K562 (cell line): ENCODE measurements around the gene PPOX. TPM values are rescaled to one million over a fixed set of nuclear protein-coding genes. Genes with fewer than 3 reads are reported as not detected.

Source experiments
- ATAC-seq: fragments of 200-7000 bp; cut with Tn5 transposase; 3 replicates; pipeline ENCODE4 v1.9.1; 2020; ENCODE audit warnings: moderate library complexity
- BruUV-seq: library from RNA; stranded (reverse); fragments of 400-500 nt; replicated peaks from 2 replicates; lab custom pipeline; 2021; lab: Mats Ljungman, UMichigan
- CTCF ChIA-PET: fragments of 300-600 bp; formaldehyde crosslinking; extraction: SDS; loops from one replicate; lab custom pipeline; 2021; ENCODE audit warnings: low intra/inter-chr PET ratio; lab: Yijun Ruan, JAX
- POLR2A ChIA-PET: fragments of 300-600, 350-650 bp; sonication (Branson Sonifier 250); formaldehyde crosslinking; extraction: SDS; loops from one replicate; lab custom pipeline; 2021; ENCODE audit warnings: antibody characterized with exemption, inconsistent platforms; lab: Yijun Ruan, JAX
- DNase-seq, 4 experiments: peaks; one replicate each; pipeline versions ENCODE4 v3.0.0 to v3.0.0-alpha.2; 2011 to 2018; ENCODE audit warnings: low spot score in 3 of 4, mixed read lengths in 3 of 4; ENCODE audit errors: extremely low read depth in 1 of 4
- FAIRE-seq: peaks from 2 replicates; lab custom pipeline; 2011; peaks lifted over from hg19 to GRCh38; lab: Jason Lieb, UNC
- H2AFZ ChIP-seq: 2 replicates; pipeline ENCODE4 v1.6.0; 2011; ENCODE audit warnings: low read depth, low read length, control low read depth, inconsistent platforms
- H3K27ac ChIP-seq: fragments of 200-600 bp; 3 replicates; pipeline ENCODE4 v1.8.0; 2011; ENCODE audit warnings: low read depth, mild to moderate bottlenecking, control low read depth, inconsistent platforms, low read length, moderate library complexity, mixed read lengths; ENCODE audit errors: extremely low read depth
- H3K27me3 ChIP-seq, 2 experiments: fragments of 300-600 bp in 1 of 2; 2 replicates in 1 of 2; 3 replicates in 1 of 2; pipeline versions ENCODE4 v1.6.0 to v1.8.0; 2011; ENCODE audit warnings: inconsistent platforms in 2 of 2, low read length in 2 of 2, mild to moderate bottlenecking in 1 of 2, mixed read lengths in 1 of 2, moderate library complexity in 1 of 2; ENCODE audit not compliant: control insufficient read depth in 2 of 2, insufficient read depth in 2 of 2
- H3K36me3 ChIP-seq: fragments of 300-600 bp; 3 replicates; pipeline ENCODE4 v1.8.0; 2011; ENCODE audit warnings: mild to moderate bottlenecking, low read length, inconsistent platforms; ENCODE audit not compliant: control insufficient read depth, insufficient read depth
- H3K4me1 ChIP-seq, 2 experiments: fragments of 200-600 bp in 1 of 2; replicated peaks in 1 of 2; 2 replicates in 1 of 2; 3 replicates in 1 of 2; pipeline versions ENCODE4 v1.5.1 to v1.8.0; 2011; ENCODE audit warnings: inconsistent platforms in 2 of 2, low read length in 2 of 2, mild to moderate bottlenecking in 1 of 2, mixed read lengths in 1 of 2, moderate library complexity in 1 of 2; ENCODE audit not compliant: control insufficient read depth in 2 of 2, insufficient read depth in 2 of 2
- H3K4me2 ChIP-seq: 2 replicates; pipeline ENCODE4 v1.6.1; 2011; ENCODE audit warnings: low read length, control low read depth, inconsistent platforms, mixed read lengths; ENCODE audit not compliant: insufficient read depth
- H3K4me3 ChIP-seq: fragments of 200-600 bp; sonication (generic), shearing (Covaris generic); 2 replicates; pipeline ENCODE4 v1.5.1; 2016; ENCODE audit warnings: control low read depth, inconsistent platforms
- H3K79me2 ChIP-seq: fragments of 200-600 bp; 3 replicates; pipeline ENCODE4 v1.8.0; 2011; ENCODE audit warnings: low read length, inconsistent platforms; ENCODE audit not compliant: control insufficient read depth, insufficient read depth
- H3K9ac ChIP-seq, 2 experiments: 2 replicates each; pipeline versions ENCODE4 v1.6.0 to v1.6.1; 2011; ENCODE audit warnings: low read depth in 2 of 2, low read length in 2 of 2, control low read depth in 1 of 2, inconsistent platforms in 1 of 2, mild to moderate bottlenecking in 1 of 2, mixed read lengths in 1 of 2; ENCODE audit not compliant: insufficient read depth in 1 of 2
- H3K9me1 ChIP-seq: one replicate; pipeline ENCODE4 v1.6.0; 2011; ENCODE audit warnings: inconsistent platforms, mild to moderate bottlenecking, low read length, moderate library complexity; ENCODE audit not compliant: control insufficient read depth, insufficient read depth
- H3K9me3 ChIP-seq: replicated peaks from 2 replicates; pipeline ENCODE4 v1.5.1; 2011; ENCODE audit warnings: low read depth, low read length, inconsistent platforms; ENCODE audit not compliant: control insufficient read depth, insufficient read depth
- H4K20me1 ChIP-seq: replicated peaks from 2 replicates; pipeline ENCODE4 v1.6.1; 2011; ENCODE audit warnings: low read length, inconsistent platforms, mixed read lengths; ENCODE audit not compliant: control insufficient read depth, insufficient read depth
- ESRRA ChIP-seq: fragments of 450-650 bp; IDR thresholded peaks from 2 replicates; pipeline ENCODE4 v1.6.1; 2014; ENCODE audit warnings: low read depth, mild to moderate bottlenecking, moderate library complexity, borderline replicate concordance
- HMBOX1 ChIP-seq: sonication (generic); IDR thresholded peaks from 2 replicates; pipeline ENCODE4 v1.6.1; 2016
- KLF16 ChIP-seq: IDR thresholded peaks from 2 replicates; pipeline ENCODE4 v1.6.1; 2016; ENCODE audit warnings: antibody characterized with exemption
- NKRF ChIP-seq: fragments of 450-650 bp; IDR thresholded peaks from 2 replicates; pipeline ENCODE4 v1.6.1; 2016; ENCODE audit warnings: borderline replicate concordance
- NR0B1 ChIP-seq: fragments of 450-650 bp; IDR thresholded peaks from one replicate; pipeline ENCODE4 v1.6.1; 2018; ENCODE audit warnings: mild to moderate bottlenecking, moderate library complexity; ENCODE audit not compliant: partially characterized antibody
- SAFB ChIP-seq: fragments of 200-400 bp; formaldehyde crosslinking; IDR thresholded peaks from 2 replicates; pipeline ENCODE4 v1.6.1; 2017; ENCODE audit warnings: low read depth, low read length, borderline replicate concordance
- SLC30A9 ChIP-seq: fragments of 250-450 bp; sonication (Bioruptor Pico); IDR thresholded peaks from 2 replicates; pipeline ENCODE4 v1.8.0; 2022; ENCODE audit warnings: mild to moderate bottlenecking, moderate library complexity
- ZNF79 ChIP-seq: fragments of 250-450 bp; sonication (Bioruptor Pico); IDR thresholded peaks from 2 replicates; pipeline ENCODE4 v1.4.0; 2020; ENCODE audit warnings: low read depth, mild to moderate bottlenecking, moderate library complexity
- WGBS: fragments of 100-300 bp; shearing (Covaris generic); methylation state at CpG from one replicate; pipeline ENCODE4 v1.1.6; 2016; ENCODE audit warnings: low coverage, mixed read lengths; ENCODE audit not compliant: insufficient coverage; ENCODE audit errors: missing lambda C conversion rate; 5-methylcytosine and 5-hydroxymethylcytosine counted together
- in situ Hi-C: fragments of 300-500 bp; cut with MboI; formaldehyde crosslinking; loops from 4 replicates; pipeline ENCODE4 v1.15.0; 2018; ENCODE audit warnings: inconsistent platforms, mixed read lengths
- intact Hi-C: fragments of 100-400 bp; cut with micrococcal nuclease; formaldehyde crosslinking; loops from 2 replicates; pipeline ENCODE4 v1.14.2; 2022
- polyA plus RNA-seq, 8 experiments: library from polyadenylated mRNA; depleted of rRNA in 4 of 8; stranded (reverse) in 5 of 8; unstranded in 3 of 8; fragments of >200 nt; fragmentation: Nextera tagmentation in 2 of 8; fragmentation: Illumina TruSeq in 1 of 8; extraction: Ambion mirVana in 2 of 8; extraction: Trizol in 1 of 8; gene quantifications; 2 replicates each; pipeline versions ENCODE4 v1.2.1 to v1.2.3, GENCODE V29; 2011 to 2014; ENCODE audit warnings: inconsistent platforms in 1 of 8, missing spikeins in 1 of 8
- total RNA-seq, 7 experiments: library from RNA; depleted of rRNA in 6 of 7; stranded (reverse); fragments of >200 nt in 6 of 7; fragmentation: Illumina TruSeq in 2 of 7; extraction: Trizol in 2 of 7; gene quantifications; 2 replicates each; pipeline versions ENCODE4 v1.2.1 to v1.2.3, GENCODE V29; 2011 to 2021; ENCODE audit warnings: low replicate concordance in 1 of 7
- TF ChIP-seq, protein P1 (sequence below): fragments of 450-650 bp; IDR thresholded peaks from 2 replicates; pipeline ENCODE4 v1.6.1; 2018; ENCODE audit warnings: mild to moderate bottlenecking, low read depth; ENCODE audit not compliant: partially characterized antibody

Gene PPOX
- total and polyA plus RNA-seq, 9 of the 15 experiments (the other 6 are each of a cell fraction or from before 2014, with no cell fraction given) = 17.0 to 57.1 (median 38.9) TPM

DNA sequence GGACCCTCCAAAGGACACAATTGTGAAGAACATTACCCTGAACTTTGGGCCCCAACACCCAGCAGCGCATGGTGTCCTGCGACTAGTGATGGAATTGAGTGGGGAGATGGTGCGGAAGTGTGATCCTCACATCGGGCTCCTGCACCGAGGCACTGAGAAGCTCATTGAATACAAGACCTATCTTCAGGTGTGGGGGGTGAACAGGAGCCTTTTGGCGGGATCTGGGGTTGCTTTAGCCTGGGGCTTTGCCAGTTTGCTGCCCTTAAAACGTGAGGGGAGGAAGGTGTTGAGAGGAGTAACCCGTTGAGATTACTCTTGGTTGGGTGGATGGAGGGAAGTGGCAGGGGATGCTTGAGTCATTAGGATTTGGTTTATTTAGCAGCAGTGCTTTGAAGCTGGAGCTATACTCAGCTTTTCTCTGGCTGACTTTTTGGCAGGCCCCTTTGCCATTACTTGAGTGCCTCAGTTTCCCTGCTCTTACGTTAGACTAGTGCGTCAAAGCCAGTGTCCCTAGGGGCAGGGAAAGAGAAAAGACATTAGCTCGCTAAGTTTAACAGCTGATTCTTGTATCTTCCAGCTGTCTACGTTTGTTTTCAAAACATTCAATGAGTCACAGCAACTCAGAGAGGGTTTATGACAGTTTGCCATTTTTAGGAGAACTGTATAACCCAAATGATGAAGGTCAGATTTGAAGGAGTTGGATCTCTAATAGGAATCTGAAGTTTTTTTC lies 40.4 kb downstream of the PPOX start:
- Histone ChIP-seq H2AFZ (no peak overlapping the region), H3K36me3 (peaks cover 75% of the 10 kb centered on the region), H3K27me3 (no peaks in the 10 kb centered on the region), H3K4me2 (no peak overlapping the region), H3K4me1 (peaks cover 13 to 21% of the 10 kb centered on the region in 2 experiments), H3K9me1 (peaks cover 3% of the 10 kb centered on the region), H3K9ac (no peak overlapping the region), H3K9me3 (no peaks in the 10 kb centered on the region), H3K4me3 (no peak overlapping the region), H3K79me2 (peaks cover 27% of the 10 kb centered on the region), H3K27ac (no peak overlapping the region), H4K20me1 (0 out of 2 replicates have a peak, but pooled peaks cover 8% of the 10 kb centered on the region)
- POLR2A ChIA-PET = no interaction called here
- CTCF ChIA-PET = no interaction called here
- BruUV-seq = no TSS peak
- ATAC-seq = no peak
- intact Hi-C loops (no loop called here), in situ Hi-C loops (no loop called here)
- TF ChIP-seq KLF16 (no peak), NKRF (no peak), ESRRA (no peak), NR0B1 (no peak), SLC30A9 (CRISPR knock-in tag) (no peak), SAFB (no peak), HMBOX1 (no peak), ZNF79 (CRISPR knock-in tag) (no peak)
- TF ChIP-seq, protein P1, sequence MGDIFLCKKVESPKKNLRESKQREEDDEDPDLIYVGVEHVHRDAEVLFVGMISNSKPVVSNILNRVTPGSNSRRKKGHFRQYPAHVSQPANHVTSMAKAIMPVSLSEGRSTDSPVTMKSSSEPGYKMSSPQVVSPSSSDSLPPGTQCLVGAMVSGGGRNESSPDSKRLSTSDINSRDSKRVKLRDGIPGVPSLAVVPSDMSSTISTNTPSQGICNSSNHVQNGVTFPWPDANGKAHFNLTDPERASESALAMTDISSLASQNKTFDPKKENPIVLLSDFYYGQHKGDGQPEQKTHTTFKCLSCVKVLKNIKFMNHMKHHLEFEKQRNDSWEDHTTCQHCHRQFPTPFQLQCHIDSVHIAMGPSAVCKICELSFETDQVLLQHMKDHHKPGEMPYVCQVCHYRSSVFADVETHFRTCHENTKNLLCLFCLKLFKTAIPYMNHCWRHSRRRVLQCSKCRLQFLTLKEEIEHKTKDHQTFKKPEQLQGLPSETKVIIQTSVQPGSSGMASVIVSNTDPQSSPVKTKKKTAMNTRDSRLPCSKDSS = no peak
- no peak for DNase-seq
- 84% methylated on average over 12 of the region's 12 CpGs for WGBS
- FAIRE-seq = no peak
